Ammon's horn (tissue), 1 donor: Measurements from ENCODE around the gene RYK.
"Not testable (repeated sequence)": the region's sequence is repeated elsewhere in the genome, so short reads cannot be mapped to it uniquely, and the experiment has no call there.

ENCODE experiments used
- DNase-seq: peaks from one replicate; pipeline ENCODE4 v3.0.0-alpha.2; 2016; ENCODE audit warnings: low spot score

Gene RYK

GRCh38 chr3:134255404-134255803 is 4.7 kb upstream of the RYK start:
- no peak for DNase-seq

GRCh38 chr3:134253475-134254226 is 3.0 kb upstream of the RYK start:
- DNase-seq = no peak

GRCh38 chr3:134252766-134253165 is 2.1 kb upstream of the RYK start:
- DNase-seq = no peak

GRCh38 chr3:134251731-134252391 is 1.2 kb upstream of the RYK start:
- DNase-seq = no peak

- peak; percentile 42 for DNase-seq
Measured at GRCh38 chr3:134249935-134250716, 533 bp downstream of the RYK start.

- DNase-seq = no peak
Measured at GRCh38 chr3:134249296-134249841, 1.3 kb downstream of the RYK start.

- DNase-seq = no peak
Measured at GRCh38 chr3:134244921-134245320, 5.7 kb downstream of the RYK start.

- DNase-seq = no peak
Measured at GRCh38 chr3:134242649-134243617, 7.7 kb downstream of the RYK start.

GRCh38 chr3:134239538-134239937 is 11.1 kb downstream of the RYK start:
- DNase-seq = no peak

- DNase-seq = no peak
Measured at GRCh38 chr3:134237454-134238145, 13.1 kb downstream of the RYK start.

GRCh38 chr3:134236505-134237170 is 14.0 kb downstream of the RYK start:
- no peak for DNase-seq

- DNase-seq = no peak
Measured at GRCh38 chr3:134235577-134236076, 15.0 kb downstream of the RYK start.

GRCh38 chr3:134232951-134233350 is 17.7 kb downstream of the RYK start:
- DNase-seq = no peak

- no peak for DNase-seq
Measured at GRCh38 chr3:134232151-134232550, 18.5 kb downstream of the RYK start.

- no peak for DNase-seq
Measured at GRCh38 chr3:134231131-134231530, 19.5 kb downstream of the RYK start.

- no peak for DNase-seq
Measured at GRCh38 chr3:134229038-134229437, 21.6 kb downstream of the RYK start.

- DNase-seq = no peak
Measured at GRCh38 chr3:134228479-134228878, 22.2 kb downstream of the RYK start.

GRCh38 chr3:134228035-134228434 is 22.6 kb downstream of the RYK start:
- DNase-seq = no peak

GRCh38 chr3:134224796-134225156 is 25.9 kb downstream of the RYK start:
- not testable (repeated sequence) for DNase-seq

- DNase-seq = no peak
Measured at GRCh38 chr3:134222835-134223234, 27.8 kb downstream of the RYK start.
